Colonic mucosa (tissue), 4 donors: Measurements from ENCODE around the gene TTYH2. TPM values are rescaled to one million over a fixed set of nuclear protein-coding genes. Genes with fewer than 3 reads are reported as not detected.

Experiments used
- DNase-seq: peaks from one replicate; pipeline ENCODE4 v3.0.0-alpha.2; 2020
- H3K27ac ChIP-seq: fragments of 200-600 bp; one replicate; pipeline ENCODE4 v1.8.0; 2021
- H3K27me3 ChIP-seq: fragments of 200-600 bp; one replicate; pipeline ENCODE4 v1.8.0; 2021
- H3K36me3 ChIP-seq: fragments of 200-600 bp; one replicate; pipeline ENCODE4 v1.8.0; 2021
- H3K4me1 ChIP-seq: fragments of 200-600 bp; one replicate; pipeline ENCODE4 v1.8.0; 2021; ENCODE audit warnings: mild to moderate bottlenecking
- H3K4me3 ChIP-seq: fragments of 200-600 bp; one replicate; pipeline ENCODE4 v1.8.0; 2021
- H3K9ac ChIP-seq, 2 donors: one replicate each; pipeline ENCODE4 v1.7.0; 2013; ENCODE audit warnings: control low read depth in 2 of 2, low read depth in 2 of 2, low read length in 2 of 2
- H3K9me3 ChIP-seq: fragments of 200-600 bp; one replicate; pipeline ENCODE4 v1.8.0; 2021
- intact Hi-C: fragments of 100-400 bp; cut with DNase I; formaldehyde crosslinking; loops from one replicate; pipeline ENCODE4 v1.14.1; 2022
- total RNA-seq, 2 donors: library from RNA; stranded (reverse); fragmentation: NEBNext Ultra II Directional in 1 of 2; extraction: Animal tissue kit (Norgen Biotek cat#: 25700) in 1 of 2; gene quantifications; one replicate each; pipeline ENCODE4 v1.2.1, GENCODE V29; 2021
- TF ChIP-seq, protein P1 (sequence below): fragments of 200-600 bp; IDR thresholded peaks from one replicate; pipeline ENCODE4 v1.8.0; 2022; ENCODE audit warnings: antibody characterized with exemption, mild to moderate bottlenecking
- donor health status: healthy.
- donor health status: DM: no; HTN: no; CAD: no.
- donor health status: DM: no; HTN: no; CAD: no.

The TTYH2 gene
- total RNA-seq, 2 donors from 2014 or later = 0.86 to 2.9 TPM

GRCh38 chr17:74234486-74234885, 21.1 kb downstream of the TTYH2 start:
- Histone ChIP-seq H3K4me3 (no peak overlapping the region), H3K4me1 (no peaks in the 10 kb centered on the region), H3K27me3 (no peaks in the 10 kb centered on the region), H3K36me3 (no peaks in the 10 kb centered on the region), H3K27ac (no peak overlapping the region), H3K9me3 (no peaks in the 10 kb centered on the region), H3K9ac (no peak overlapping the region)
- intact Hi-C loops = no loop called here
- TF ChIP-seq, protein P1, sequence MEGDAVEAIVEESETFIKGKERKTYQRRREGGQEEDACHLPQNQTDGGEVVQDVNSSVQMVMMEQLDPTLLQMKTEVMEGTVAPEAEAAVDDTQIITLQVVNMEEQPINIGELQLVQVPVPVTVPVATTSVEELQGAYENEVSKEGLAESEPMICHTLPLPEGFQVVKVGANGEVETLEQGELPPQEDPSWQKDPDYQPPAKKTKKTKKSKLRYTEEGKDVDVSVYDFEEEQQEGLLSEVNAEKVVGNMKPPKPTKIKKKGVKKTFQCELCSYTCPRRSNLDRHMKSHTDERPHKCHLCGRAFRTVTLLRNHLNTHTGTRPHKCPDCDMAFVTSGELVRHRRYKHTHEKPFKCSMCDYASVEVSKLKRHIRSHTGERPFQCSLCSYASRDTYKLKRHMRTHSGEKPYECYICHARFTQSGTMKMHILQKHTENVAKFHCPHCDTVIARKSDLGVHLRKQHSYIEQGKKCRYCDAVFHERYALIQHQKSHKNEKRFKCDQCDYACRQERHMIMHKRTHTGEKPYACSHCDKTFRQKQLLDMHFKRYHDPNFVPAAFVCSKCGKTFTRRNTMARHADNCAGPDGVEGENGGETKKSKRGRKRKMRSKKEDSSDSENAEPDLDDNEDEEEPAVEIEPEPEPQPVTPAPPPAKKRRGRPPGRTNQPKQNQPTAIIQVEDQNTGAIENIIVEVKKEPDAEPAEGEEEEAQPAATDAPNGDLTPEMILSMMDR = no peak
- no peak for DNase-seq

- TF ChIP-seq, protein P1 = no peak
- Histone ChIP-seq H3K9ac (peak overlapping the region in 1 of 2 donors; percentile 24), H3K4me3 (no peak overlapping the region), H3K4me1 (no peaks in the 10 kb centered on the region), H3K27ac (no peak overlapping the region), H3K27me3 (no peaks in the 10 kb centered on the region), H3K9me3 (no peaks in the 10 kb centered on the region), H3K36me3 (no peaks in the 10 kb centered on the region)
- no peak for DNase-seq
- intact Hi-C loops = no loop called here
Observed at GRCh38 chr17:74235040-74235581, 21.7 kb downstream of the TTYH2 start.

GRCh38 chr17:74235911-74236371, 22.6 kb downstream of the TTYH2 start:
- no peaks in the 10 kb centered on the region for H3K4me1 ChIP-seq
- H3K27me3 ChIP-seq = no peaks in the 10 kb centered on the region
- intact Hi-C loops = no loop called here
- H3K4me3 ChIP-seq = no peak overlapping the region
- H3K36me3 ChIP-seq = no peaks in the 10 kb centered on the region
- H3K9ac ChIP-seq = no peak overlapping the region
- TF ChIP-seq, protein P1 = no peak
- no peaks in the 10 kb centered on the region for H3K9me3 ChIP-seq
- DNase-seq = no peak
- no peak overlapping the region for H3K27ac ChIP-seq

DNA sequence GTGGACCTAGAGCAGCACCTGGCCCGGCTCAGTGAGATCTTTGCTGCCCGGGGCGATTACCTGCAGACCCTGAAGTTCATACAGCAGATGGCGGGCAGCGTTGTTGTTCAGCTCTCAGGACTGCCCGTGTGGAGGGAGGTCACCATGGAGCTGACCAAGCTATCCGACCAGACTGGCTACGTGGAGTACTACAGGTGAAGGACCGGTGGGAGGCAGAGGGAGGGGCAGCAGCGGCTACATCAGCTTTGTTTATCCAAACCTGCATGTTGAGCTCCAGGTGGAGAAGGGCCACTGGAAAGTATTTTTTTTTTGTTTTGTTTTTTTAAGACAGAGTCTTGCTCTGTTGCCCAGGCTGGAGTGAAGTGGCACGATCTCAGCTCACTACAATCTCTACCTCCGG, 23.9 kb downstream of the TTYH2 start:
- H3K27me3 ChIP-seq = no peaks in the 10 kb centered on the region
- TF ChIP-seq, protein P1 = no peak
- no peaks in the 10 kb centered on the region for H3K4me1 ChIP-seq
- no peak overlapping the region for H3K4me3 ChIP-seq
- no peak overlapping the region for H3K9ac ChIP-seq
- H3K9me3 ChIP-seq = no peaks in the 10 kb centered on the region
- no peak overlapping the region for H3K27ac ChIP-seq
- intact Hi-C loops = no loop called here
- DNase-seq = no peak
- no peaks in the 10 kb centered on the region for H3K36me3 ChIP-seq

DNA sequence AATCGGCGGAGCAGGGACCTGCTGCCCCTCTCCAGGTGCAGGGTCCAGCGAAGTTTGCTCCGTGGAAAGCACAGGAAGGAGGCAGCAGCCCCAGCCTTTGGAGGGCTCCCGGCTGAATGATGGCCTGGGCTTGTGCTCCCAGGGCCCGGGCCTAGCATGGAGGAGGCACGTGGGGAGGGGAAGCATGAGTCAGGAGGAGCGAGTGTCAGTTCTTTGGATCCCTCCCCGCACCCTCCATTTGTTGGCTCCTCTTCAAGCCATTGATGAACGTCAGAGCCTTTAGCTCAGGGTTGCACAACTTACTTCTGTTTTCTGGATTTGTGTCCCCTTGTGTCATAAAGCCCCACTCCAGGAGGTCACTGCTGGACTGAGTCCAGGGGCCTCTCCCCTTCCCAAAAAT, 25.8 kb downstream of the TTYH2 start:
- no peaks in the 10 kb centered on the region for H3K36me3 ChIP-seq
- no peaks in the 10 kb centered on the region for H3K9me3 ChIP-seq
- no peaks in the 10 kb centered on the region for H3K27me3 ChIP-seq
- peak; percentile 25 for DNase-seq
- TF ChIP-seq, protein P1 = no peak
- no peaks in the 10 kb centered on the region for H3K4me1 ChIP-seq
- H3K27ac ChIP-seq = no peak overlapping the region
- H3K9ac ChIP-seq = no peak overlapping the region
- H3K4me3 ChIP-seq = no peak overlapping the region
- intact Hi-C loops = no loop called here
